Mesothelial cell of epicardium (in vitro differentiated cells): ENCODE measurements around the gene CREB3L4. TPM values are rescaled to one million over a fixed set of nuclear protein-coding genes. Genes with fewer than 3 reads are reported as not detected.

Experiments
- DNase-seq, 2 experiments: peaks; one replicate each; pipeline ENCODE4 v3.0.0; 2021; ENCODE audit warnings: low spot score in 2 of 2; ENCODE audit not compliant: unreplicated experiment in 2 of 2
- H3K27ac Mint-ChIP-seq: 2 replicates; pipeline ENCODE4 v1.8.0; 2021; ENCODE audit warnings: mixed read lengths
- H3K27me3 Mint-ChIP-seq: 2 replicates; pipeline ENCODE4 v1.8.0; 2021; ENCODE audit warnings: low read depth, mixed read lengths
- H3K36me3 Mint-ChIP-seq: 2 replicates; pipeline ENCODE4 v1.8.0; 2021; ENCODE audit warnings: mixed read lengths
- H3K4me1 Mint-ChIP-seq: 2 replicates; pipeline ENCODE4 v1.8.0; 2021; ENCODE audit warnings: mixed read lengths
- H3K4me3 Mint-ChIP-seq: 2 replicates; pipeline ENCODE4 v1.8.0; 2021; ENCODE audit warnings: mild to moderate bottlenecking, moderate library complexity, mixed read lengths
- H3K9me3 Mint-ChIP-seq: 2 replicates; pipeline ENCODE4 v1.8.0; 2021; ENCODE audit warnings: mixed read lengths
- total RNA-seq: library from RNA; stranded (reverse); gene quantifications from 3 replicates; pipeline ENCODE4 v1.2.1, GENCODE V29; 2021
- TF ChIP-seq, protein P1 (sequence below): fragments of 200-600 bp; sonication (generic); IDR thresholded peaks from one replicate; pipeline ENCODE4 v1.5.0; 2021; ENCODE audit warnings: antibody characterized with exemption; ENCODE audit not compliant: unreplicated experiment

CREB3L4 gene
- total RNA-seq, 1 donor from 2014 or later: 31.1 TPM

DNA sequence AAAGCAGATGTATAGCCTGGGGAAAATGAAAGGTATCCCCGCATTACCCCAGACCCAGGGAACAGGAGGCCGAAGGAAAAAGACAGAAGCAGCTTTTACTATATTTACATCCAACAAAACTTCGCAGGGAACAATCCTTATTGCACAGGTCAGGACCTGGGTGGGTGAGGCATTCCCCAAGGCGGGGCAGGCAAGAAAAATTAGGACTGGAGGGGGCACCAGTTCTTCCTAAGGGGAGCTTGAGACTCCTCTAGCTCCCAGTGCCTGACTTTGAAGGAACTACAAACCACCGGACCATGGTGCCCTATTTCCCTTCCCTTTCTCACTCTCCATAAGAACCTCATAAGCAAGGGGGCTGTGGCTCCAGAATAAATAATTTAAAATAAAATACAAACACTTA, 38.3 kb upstream of the CREB3L4 start:
- DNase-seq: no peak
- Mint-ChIP-seq H3K27ac (no peak overlapping the region), H3K4me3 (no peak overlapping the region), H3K9me3 (no peaks in the 10 kb centered on the region), H3K4me1 (no peaks in the 10 kb centered on the region), H3K36me3 (peaks cover 7% of the 10 kb centered on the region), H3K27me3 (no peaks in the 10 kb centered on the region)
- TF ChIP-seq, protein P1, sequence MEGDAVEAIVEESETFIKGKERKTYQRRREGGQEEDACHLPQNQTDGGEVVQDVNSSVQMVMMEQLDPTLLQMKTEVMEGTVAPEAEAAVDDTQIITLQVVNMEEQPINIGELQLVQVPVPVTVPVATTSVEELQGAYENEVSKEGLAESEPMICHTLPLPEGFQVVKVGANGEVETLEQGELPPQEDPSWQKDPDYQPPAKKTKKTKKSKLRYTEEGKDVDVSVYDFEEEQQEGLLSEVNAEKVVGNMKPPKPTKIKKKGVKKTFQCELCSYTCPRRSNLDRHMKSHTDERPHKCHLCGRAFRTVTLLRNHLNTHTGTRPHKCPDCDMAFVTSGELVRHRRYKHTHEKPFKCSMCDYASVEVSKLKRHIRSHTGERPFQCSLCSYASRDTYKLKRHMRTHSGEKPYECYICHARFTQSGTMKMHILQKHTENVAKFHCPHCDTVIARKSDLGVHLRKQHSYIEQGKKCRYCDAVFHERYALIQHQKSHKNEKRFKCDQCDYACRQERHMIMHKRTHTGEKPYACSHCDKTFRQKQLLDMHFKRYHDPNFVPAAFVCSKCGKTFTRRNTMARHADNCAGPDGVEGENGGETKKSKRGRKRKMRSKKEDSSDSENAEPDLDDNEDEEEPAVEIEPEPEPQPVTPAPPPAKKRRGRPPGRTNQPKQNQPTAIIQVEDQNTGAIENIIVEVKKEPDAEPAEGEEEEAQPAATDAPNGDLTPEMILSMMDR: no peak

DNA sequence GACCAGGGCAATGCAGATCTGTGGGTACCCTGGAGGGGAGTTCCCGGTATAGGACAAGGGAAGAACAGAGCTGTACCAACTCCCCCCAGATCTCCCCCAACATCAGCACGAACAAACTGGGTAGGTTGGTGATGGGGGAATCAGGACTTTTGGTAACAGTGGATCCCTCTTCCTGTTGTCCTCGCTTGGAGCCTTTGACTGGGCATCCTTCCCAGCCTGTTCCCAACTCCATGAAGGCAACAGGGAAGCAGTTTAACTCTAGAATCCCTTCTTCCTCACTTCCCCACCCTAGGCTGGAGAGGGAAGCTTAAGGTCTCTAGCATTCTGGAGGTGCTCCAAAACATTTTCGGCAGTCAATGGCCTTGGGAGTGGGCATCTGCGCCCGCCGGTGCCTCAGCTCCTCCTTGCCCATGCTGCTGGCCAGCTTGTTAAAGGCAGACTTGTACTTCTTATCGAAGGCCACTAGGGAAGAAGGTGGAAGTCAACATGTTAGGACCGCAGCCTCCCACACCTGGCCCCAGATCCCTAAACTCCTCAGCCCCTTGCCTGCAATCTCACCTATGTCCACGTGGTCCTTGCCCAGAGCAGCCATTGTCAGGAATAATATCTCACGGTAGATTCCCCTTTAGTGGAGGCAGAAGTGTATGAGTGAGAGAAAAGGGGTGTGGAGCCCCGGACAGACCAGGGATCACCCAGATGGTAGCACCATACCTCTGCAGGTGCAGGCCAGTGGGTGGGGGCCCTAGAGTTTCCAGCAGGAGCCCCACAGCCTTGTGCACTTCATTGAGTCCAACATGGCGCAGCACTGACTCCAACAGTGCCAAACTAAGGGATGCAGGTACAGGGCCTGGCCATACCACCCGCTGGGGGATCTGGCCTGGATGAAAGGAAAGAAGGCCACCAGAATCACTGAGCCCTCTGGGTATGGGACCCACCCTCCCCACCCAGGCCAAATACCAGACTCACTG, 37.4 kb upstream of the CREB3L4 start:
- peaks cover 14% of the 10 kb centered on the region for H3K36me3 Mint-ChIP-seq
- DNase-seq: no peak
- H3K9me3 Mint-ChIP-seq: no peaks in the 10 kb centered on the region
- no peak overlapping the region for H3K4me3 Mint-ChIP-seq
- no peaks in the 10 kb centered on the region for H3K4me1 Mint-ChIP-seq
- no peaks in the 10 kb centered on the region for H3K27me3 Mint-ChIP-seq
- H3K27ac Mint-ChIP-seq: no peak overlapping the region
- TF ChIP-seq, protein P1: no peak

DNA sequence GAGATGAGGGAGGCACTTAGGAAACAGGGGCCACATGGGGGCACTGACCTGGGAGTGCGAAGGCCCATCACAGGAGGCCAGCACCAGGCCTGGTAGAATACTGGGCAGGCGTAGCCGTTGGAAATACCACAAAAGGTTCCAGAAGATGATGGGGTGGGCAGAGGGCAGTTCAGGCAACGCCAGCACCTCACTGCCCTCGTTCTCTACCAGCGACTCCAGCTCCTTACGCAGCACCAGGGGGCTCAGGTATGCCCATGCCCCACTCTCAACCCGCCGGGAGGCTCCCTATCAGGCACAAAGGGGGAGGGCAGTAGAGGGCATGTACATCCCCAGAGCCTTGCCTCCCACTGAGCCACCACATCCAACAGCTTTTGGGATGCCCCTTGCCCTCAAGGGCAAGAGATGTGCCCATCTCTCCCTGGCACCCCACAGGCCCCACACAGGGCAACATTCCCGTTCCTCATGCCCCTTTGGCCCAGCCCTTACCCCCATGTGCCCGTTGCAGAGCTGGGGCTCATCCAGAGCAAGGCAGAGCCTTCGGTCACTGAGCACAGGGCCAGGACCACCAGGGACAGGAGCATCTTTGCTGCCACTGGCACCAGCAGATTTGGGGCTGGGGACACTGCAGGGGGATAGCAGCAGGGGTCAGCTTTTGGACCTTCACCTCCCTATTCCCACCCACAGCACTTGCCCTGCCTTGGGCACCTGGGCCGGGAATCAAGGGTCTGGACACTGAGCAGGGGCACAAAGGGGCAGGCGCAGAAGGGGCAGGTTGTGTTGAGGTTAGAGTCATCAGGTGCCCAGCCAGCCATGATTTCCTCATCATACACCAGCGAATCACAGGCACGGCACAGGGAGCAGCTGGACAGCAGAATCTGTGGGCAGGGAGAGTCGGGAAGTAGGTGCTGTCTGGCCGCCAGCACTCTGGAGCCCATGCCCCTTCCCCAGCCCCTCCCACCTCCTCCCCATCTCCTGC, 35.3 kb upstream of the CREB3L4 start:
- TF ChIP-seq, protein P1: no peak
- no peaks in the 10 kb centered on the region for H3K27me3 Mint-ChIP-seq
- H3K4me3 Mint-ChIP-seq: no peak overlapping the region
- H3K36me3 Mint-ChIP-seq: peaks cover 22% of the 10 kb centered on the region
- DNase-seq: no peak
- H3K27ac Mint-ChIP-seq: no peak overlapping the region
- H3K4me1 Mint-ChIP-seq: no peaks in the 10 kb centered on the region
- H3K9me3 Mint-ChIP-seq: no peaks in the 10 kb centered on the region

DNA sequence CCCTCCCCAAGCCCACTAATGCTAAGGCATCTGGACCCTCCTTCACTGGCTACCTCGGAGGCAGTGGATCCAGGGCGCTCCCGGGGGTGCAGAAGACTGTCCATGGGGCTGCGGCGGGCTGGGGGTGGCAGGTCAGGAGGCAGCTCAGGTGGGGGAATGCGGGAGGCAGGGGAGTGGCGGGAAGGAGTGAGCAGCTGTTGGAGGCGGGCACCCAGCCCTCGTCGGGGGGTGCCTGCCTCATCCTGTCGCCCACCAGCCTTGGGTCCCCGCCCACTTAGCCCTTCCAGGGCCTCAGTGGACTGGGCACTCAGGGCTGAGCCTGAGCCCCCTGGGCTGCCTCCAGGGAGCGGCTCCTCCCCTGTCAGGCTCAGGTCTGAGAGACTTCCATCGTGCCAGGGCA, 34.3 kb upstream of the CREB3L4 start:
- DNase-seq: no peak
- Mint-ChIP-seq H3K9me3 (no peaks in the 10 kb centered on the region), H3K27ac (no peak overlapping the region), H3K36me3 (peaks cover 26% of the 10 kb centered on the region), H3K4me3 (no peak overlapping the region), H3K4me1 (no peaks in the 10 kb centered on the region), H3K27me3 (no peaks in the 10 kb centered on the region)
- TF ChIP-seq, protein P1: no peak

DNA sequence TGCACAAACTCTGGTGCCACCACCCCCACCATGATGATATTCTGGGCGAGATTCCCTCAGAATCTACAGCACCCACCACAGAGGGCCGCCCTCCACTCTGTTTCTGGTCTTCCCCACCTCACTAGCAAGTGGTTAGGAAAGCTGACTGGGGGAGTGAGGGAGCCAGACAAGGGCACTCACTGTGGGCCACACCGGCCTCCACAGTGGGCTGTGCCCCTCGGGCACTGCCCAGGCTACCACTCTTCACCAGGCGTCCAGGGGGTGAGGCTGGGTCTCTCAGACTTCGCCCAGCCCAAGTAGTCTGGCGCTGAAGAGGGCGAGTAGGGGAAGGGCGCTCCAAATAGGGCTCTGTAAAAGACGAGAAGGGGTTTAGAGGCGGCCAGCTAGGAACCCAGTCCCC, 33.7 kb upstream of the CREB3L4 start:
- no peak overlapping the region for H3K4me3 Mint-ChIP-seq
- no peaks in the 10 kb centered on the region for H3K27me3 Mint-ChIP-seq
- no peaks in the 10 kb centered on the region for H3K9me3 Mint-ChIP-seq
- no peaks in the 10 kb centered on the region for H3K4me1 Mint-ChIP-seq
- H3K27ac Mint-ChIP-seq: no peak overlapping the region
- no peak for DNase-seq
- H3K36me3 Mint-ChIP-seq: peaks cover 26% of the 10 kb centered on the region
- TF ChIP-seq, protein P1: no peak
